SK-N-SH treated with all-trans-retinoic acid at 6 μM for 48 hours (cell line): ENCODE measurements around the gene TMEM107.

Experiments used
- ATAC-seq: fragments of 200-7000 bp; cut with Tn5 transposase; 3 replicates; pipeline ENCODE4 v1.9.1; 2020; ENCODE audit warnings: mild to moderate bottlenecking, moderate library complexity
- ARNTL ChIP-seq: fragments of 450-650 bp; formaldehyde crosslinking; IDR thresholded peaks from 2 replicates; pipeline ENCODE4 v1.5.0; 2020; ENCODE audit warnings: low read depth, mild to moderate bottlenecking, moderate library complexity, borderline replicate concordance
- CREB5 ChIP-seq: fragments of 250-450 bp; sonication (Bioruptor Pico); IDR thresholded peaks from 2 replicates; pipeline ENCODE4 v1.5.1; 2020; ENCODE audit warnings: low read depth, mild to moderate bottlenecking, moderate library complexity
- CSDC2 ChIP-seq: fragments of 250-450 bp; sonication (Bioruptor Pico); IDR thresholded peaks from 2 replicates; pipeline ENCODE4 v1.5.0; 2020; ENCODE audit warnings: mild to moderate bottlenecking, moderate library complexity
- CSRNP3 ChIP-seq: fragments of 250-450 bp; sonication (Bioruptor Pico); IDR thresholded peaks from 2 replicates; pipeline ENCODE4 v1.5.1; 2021; ENCODE audit warnings: mild to moderate bottlenecking, moderate library complexity
- ESRRG ChIP-seq: fragments of 250-450 bp; sonication (Bioruptor Pico); IDR thresholded peaks from 2 replicates; pipeline ENCODE4 v1.6.1; 2021; ENCODE audit warnings: mild to moderate bottlenecking
- GLIS3 ChIP-seq: fragments of 250-450 bp; sonication (Bioruptor Pico); IDR thresholded peaks from 2 replicates; pipeline ENCODE4 v1.5.0; 2020; ENCODE audit warnings: mild to moderate bottlenecking, moderate library complexity
- ISL1 ChIP-seq: fragments of 250-450 bp; sonication (Bioruptor Pico); IDR thresholded peaks from 2 replicates; pipeline ENCODE4 v2.1.2; 2022; ENCODE audit warnings: mild to moderate bottlenecking, moderate library complexity
- OSR1 ChIP-seq: fragments of 250-450 bp; sonication (Bioruptor Pico); IDR thresholded peaks from 2 replicates; pipeline ENCODE4 v1.8.0; 2022; ENCODE audit warnings: moderate library complexity, mild to moderate bottlenecking, inconsistent platforms
- PATZ1 ChIP-seq: fragments of 250-450 bp; sonication (Bioruptor Pico); IDR thresholded peaks from 2 replicates; pipeline ENCODE4 v1.8.0; 2020; ENCODE audit warnings: mild to moderate bottlenecking, moderate library complexity, borderline replicate concordance
- POU6F1 ChIP-seq: fragments of 250-450 bp; sonication (Bioruptor Pico); IDR thresholded peaks from 2 replicates; pipeline ENCODE4 v1.8.0; 2021; ENCODE audit warnings: low read depth, mild to moderate bottlenecking, moderate library complexity, borderline replicate concordance
- SNAI2 ChIP-seq: fragments of 250-450 bp; sonication (Bioruptor Pico); IDR thresholded peaks from 2 replicates; pipeline ENCODE4 v1.5.0; 2020; ENCODE audit warnings: mild to moderate bottlenecking, moderate library complexity
- TCF4 ChIP-seq: fragments of 250-450 bp; sonication (Bioruptor Pico); IDR thresholded peaks from 2 replicates; pipeline ENCODE4 v1.8.0; 2021; ENCODE audit warnings: mild to moderate bottlenecking, moderate library complexity, borderline replicate concordance
- TSHZ2 ChIP-seq: fragments of 250-450 bp; sonication (Bioruptor Pico); IDR thresholded peaks from 2 replicates; pipeline ENCODE4 v1.5.0; 2020; ENCODE audit warnings: mild to moderate bottlenecking, moderate library complexity
- ZC3H10 ChIP-seq: fragments of 250-450 bp; sonication (Bioruptor Pico); IDR thresholded peaks from 2 replicates; pipeline ENCODE4 v1.5.1; 2021; ENCODE audit warnings: mild to moderate bottlenecking, moderate library complexity
- ZFP3 ChIP-seq: fragments of 250-450 bp; sonication (Bioruptor Pico); IDR thresholded peaks from 2 replicates; pipeline ENCODE4 v1.5.0; 2020; ENCODE audit warnings: mild to moderate bottlenecking, moderate library complexity
- ZNF565 ChIP-seq: fragments of 450-650 bp; formaldehyde crosslinking; conservative IDR thresholded peaks from 2 replicates; pipeline ENCODE4 v1.5.0; 2020; ENCODE audit warnings: low read depth, mild to moderate bottlenecking, moderate library complexity
- ZNF8 ChIP-seq: fragments of 450-650 bp; formaldehyde crosslinking; IDR thresholded peaks from 2 replicates; pipeline ENCODE4 v1.5.0; 2020; ENCODE audit warnings: mild to moderate bottlenecking, moderate library complexity

TMEM107 gene

GRCh38 chr17:8176197-8176940, at the start of gene TMEM107:
TSS of gene TMEM107 (minus strand) at chr17:8176380. CDS start at chr17:8176286, 94 bp downstream.
- TF ChIP-seq GLIS3 (no peak), CSRNP3 (no peak), CSDC2 (CRISPR knock-in tag) (no peak), SNAI2 (no peak), ARNTL (CRISPR knock-in tag) (no peak), ZFP3 (CRISPR knock-in tag) (no peak), OSR1 (no peak), CREB5 (CRISPR knock-in tag) (no peak), ISL1 (CRISPR knock-in tag) (no peak), ZC3H10 (CRISPR knock-in tag) (no peak), ESRRG (CRISPR knock-in tag) (no peak), TSHZ2 (CRISPR knock-in tag) (no peak), POU6F1 (no peak), ZNF565 (CRISPR knock-in tag) (no peak)
- peak; percentile 77 for ATAC-seq

GRCh38 chr17:8224891-8225812, 49.0 kb upstream of the TMEM107 start:
- TF ChIP-seq ZNF8 (no peak), TCF4 (CRISPR knock-in tag) (no peak), ZNF565 (CRISPR knock-in tag) (no peak), CREB5 (CRISPR knock-in tag) (no peak), PATZ1 (CRISPR knock-in tag) (no peak)
- no peak for ATAC-seq
